ENCODE results near the gene IFT43.

Gene IFT43

DNA sequence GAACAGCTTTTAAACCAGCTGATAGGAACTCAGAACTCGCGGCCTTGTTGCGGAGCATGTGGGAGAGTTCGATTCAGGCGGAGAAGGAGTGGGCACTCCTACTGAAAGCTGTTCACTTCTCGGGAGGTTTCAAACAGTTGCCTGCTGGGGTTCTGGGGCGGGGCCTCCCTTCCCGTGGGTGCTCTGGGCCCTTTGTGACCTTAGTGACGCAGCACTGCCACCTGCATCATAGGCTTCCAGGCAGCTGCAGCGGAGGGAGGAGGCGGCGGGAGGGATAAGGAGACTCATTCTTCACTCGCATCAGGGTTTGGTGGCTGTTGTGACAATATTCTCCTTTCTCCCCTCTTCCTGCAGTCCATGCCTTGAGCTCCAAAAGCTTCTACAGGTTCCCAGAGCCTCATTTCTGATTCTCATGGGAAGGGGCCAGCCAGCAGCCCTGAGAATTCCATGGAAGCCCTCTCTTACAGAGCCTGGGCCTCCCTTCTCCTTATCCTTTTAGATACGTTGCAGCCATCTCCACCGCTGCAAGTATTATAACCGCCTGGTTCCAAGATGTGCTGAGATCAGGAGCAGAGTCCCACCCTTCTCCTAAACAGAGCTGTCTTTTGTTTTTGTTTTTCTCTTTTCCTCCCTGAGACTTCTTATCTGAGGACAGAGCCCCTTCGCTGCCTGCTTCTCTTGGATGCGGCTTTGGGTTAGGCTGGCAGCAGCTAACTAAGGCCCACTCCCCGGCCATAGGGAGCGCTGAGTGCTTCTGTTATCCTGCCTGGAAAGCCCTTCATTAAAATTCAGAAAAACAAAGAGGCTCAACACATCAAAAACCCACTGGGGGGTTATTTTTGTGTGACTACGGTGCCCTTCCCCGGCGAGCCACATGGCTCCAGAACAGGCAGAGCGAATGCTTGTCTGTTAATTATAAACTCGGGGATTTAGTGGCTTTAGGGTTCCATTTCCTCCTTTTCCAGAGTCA, 98.5 kb downstream of the IFT43 start:
- DNase-seq = no peak

DNA sequence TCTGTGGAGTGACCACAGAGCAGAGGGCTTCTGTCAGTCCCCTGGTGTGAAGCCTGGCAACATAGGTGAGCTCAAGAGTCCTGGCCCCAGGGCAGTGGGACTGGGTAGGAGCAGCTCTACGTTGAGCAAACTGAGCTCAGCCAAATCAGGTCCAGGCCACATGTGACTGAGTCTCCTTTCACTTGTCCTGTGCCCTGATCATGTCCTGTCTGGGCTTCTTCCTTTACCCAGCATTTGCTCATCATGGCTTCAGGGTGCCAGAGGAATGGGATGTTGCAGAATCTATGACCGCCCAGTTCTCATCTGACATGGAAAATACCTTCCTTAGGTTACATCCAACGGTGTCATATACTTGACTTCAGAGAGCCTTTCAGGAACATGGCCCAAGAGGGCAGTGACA, 99.8 kb downstream of the IFT43 start:
- no peak for DNase-seq

DNA sequence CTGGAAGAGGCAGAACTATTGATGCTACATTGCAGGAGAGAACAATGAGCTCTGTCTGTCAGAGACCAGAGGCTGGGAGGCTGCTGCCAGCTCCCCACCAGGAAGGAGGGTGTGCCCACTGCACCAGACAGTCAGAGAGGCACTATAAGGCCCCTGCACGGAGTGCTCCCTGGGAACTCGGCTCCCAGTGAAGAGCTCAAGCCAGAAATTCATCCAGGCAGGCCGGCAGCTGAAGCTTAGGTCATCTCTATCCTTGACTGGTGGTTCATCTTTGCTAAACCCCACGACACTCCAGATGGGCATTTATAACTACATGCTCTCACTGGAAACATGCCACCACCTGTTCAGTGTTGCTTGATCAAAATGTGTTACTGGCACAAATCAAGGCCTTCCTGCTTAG, 101.1 kb downstream of the IFT43 start:
- DNase-seq = no peak

DNA sequence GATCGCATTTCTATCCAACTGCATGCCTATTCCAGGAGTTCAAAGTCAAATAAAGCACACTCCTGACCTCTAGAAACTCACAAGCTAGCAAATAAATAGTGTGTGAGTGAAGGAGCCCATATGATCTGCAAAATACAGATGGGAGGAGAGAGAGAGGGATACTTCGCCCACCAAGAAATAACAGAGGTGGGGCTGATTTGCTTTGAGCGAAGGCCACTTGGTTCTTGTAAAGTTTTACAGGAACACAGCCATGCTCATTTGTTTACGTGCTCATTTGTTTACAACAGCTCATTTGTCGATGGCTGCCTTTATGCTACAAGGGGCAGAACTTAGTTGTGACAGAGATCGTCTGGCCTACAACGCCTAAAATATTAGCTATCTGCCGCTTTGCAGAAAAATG, 102.8 kb downstream of the IFT43 start:
- DNase-seq = no peak

DNA sequence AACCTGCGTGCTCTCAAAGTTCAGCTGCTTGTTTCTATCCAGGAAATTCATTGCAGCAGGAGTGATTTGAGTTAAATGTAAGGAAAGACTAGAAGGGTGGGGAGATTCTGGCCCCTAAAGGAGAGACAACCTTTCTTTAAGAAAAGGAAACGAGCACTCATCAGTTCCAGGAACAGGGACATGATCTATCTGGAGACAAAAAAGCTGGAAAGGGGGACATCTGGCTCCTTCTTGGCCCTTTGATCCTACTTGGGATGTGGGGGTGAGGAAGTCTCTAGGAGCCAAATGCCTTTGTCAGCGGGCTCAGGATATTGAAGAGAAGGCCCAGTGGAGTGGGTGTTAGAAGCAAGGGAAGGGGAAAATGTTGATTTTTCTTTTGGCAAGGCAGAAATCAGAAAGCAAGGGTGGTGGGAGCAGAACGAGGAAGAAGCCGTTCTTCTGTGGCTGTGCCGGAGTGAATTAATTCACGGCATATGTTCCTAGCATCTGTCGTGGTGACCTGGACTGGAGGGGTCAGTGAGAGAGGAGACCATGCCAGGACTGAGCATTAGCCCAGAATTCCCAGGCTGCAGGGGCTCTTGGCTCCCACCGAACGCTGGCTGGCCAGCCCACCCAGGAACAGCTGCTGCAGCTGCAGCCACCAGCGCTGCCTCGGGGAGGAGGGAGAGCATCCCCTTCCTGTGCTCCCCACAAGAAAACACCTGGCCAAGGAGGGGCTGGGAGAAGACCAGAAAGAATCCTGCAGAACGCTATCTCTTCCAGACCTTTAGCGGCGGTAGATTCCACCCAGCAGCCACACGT, 103.4 kb downstream of the IFT43 start:
- no peak for DNase-seq

DNA sequence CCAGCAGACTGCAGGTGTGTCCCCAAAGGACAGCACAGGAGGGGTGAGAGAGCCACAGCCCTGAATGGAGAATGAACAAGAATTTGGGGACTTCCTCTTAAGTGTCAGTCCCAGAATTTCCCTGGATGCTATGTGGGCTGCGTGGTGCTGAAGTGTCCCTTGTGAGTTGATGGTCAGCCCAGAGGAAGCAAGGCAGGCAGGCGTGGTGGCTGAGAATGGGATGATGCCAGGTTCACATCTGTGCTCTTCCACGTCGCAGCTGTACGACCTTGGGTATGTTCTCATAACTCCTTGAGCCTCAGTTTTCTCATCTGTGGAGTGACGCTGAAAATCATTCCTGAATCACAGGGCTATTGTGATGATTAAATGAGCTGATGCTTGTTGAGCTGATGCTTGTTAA, 104.0 kb downstream of the IFT43 start:
- no peak for DNase-seq

DNA sequence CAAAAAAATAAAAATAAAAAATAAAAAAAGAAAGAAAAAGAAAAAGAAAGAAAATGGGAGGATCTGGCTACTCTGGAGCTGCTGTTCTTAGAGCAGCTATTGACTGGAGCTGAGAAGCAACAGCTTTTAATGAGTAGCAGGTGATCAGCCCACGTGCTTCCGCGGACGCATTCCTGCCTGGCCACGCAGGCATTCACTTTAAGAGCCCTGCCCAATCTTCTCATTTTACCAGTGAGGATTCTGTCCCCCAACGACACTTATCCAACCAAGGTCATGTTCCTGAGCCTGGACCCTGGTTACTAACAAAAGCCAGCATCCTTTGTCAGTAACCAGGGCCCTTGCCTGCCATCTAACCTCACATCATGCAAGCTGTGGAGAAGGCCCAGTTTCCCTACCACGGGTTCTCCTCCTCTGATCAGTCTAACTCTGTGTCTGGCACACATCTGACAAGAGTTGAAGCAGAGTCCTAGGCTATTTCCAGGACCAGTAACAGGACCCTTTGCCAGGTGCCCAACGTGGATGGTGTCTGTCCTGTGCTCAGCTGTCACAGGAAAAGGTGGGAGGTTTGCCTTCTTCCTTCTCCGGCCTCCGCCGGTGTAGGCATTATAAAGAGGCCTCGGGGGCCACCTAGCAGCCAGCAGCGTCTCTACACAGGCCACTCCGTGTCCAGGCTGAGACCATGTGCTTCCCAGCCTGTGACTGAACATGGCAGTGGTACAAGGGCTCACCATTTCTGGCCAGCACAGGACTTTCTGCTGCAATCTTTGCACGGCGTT, 105.2 kb downstream of the IFT43 start:
- no peak for DNase-seq

DNA sequence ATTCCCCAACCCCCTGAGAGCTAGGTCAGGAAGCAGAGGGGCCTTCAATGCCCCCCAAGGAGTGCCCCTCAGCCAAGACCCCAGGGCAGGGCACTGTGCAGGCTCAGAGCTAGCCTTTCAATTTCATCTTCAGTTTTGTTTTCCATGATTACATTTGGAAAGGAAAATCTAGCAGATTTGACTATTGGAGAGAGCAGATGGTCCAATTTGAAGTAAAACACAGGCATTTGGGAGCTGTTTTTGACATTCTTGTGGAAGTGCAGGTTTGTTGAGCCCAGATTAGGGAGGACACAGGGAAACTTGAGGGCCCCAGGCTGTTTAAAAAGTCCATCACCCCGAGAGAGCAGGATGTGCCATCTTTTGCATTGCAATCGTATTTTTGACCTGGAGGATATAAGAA, 107.5 kb downstream of the IFT43 start:
- DNase-seq = no peak

DNA sequence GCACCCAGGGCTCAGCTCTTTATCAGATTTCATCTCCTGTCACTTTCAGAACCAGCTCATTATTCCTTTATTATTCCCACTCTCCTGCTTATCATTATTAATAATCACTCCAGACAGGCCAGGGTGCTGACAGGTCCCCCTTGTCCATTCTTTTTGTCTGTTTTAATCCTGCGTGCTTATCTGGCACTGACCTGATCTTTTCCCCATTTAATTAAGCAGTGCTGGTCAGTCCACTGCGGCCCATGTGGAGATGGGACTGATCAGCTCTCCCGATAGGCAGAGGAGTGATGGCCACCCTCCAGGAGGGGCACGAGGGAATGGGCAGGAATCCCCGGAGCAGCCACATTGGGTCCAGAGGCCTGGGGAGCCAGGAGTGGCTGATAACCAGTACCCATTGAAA, 110.7 kb downstream of the IFT43 start:
- DNase-seq = no peak

DNA sequence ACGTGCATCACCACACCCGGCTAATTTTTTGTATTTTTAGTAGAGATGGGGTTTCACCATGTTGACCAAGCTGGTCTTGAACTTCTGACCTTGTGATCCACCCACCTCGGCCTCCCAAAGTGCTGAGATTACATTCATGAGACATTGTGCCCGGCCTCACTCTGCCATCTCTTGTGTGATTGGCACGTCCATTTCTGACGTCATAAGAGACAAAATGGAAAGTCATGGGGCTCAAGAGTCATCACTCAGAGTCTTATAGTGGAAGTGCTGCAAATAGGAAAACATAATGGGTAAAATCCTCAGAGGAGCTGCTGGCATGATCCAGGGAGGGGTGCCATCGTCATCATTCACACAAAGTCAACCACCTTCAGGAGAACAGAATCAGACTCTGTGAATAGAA, 112.0 kb downstream of the IFT43 start:
- DNase-seq = no peak

DNA sequence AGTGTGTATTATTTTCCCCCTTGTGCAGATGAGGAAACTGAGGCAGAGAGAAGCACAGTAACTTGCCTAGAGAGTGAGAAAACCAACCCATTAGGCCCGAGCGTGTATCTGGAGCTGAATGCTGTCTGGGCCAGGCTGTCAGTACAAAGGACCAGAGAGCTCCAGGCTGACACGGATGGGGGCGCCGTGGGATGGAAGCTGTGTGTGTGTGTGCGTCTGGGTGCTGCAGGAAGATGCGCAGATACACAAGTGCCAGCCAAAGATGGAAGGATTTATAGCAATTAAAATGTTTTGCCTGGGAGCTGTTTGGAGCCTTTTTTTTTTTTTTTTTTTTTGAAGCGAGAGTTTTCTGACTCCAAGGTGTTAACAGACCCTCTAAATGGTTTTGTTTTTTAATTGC, 112.5 kb downstream of the IFT43 start:
- no peak for DNase-seq

DNA sequence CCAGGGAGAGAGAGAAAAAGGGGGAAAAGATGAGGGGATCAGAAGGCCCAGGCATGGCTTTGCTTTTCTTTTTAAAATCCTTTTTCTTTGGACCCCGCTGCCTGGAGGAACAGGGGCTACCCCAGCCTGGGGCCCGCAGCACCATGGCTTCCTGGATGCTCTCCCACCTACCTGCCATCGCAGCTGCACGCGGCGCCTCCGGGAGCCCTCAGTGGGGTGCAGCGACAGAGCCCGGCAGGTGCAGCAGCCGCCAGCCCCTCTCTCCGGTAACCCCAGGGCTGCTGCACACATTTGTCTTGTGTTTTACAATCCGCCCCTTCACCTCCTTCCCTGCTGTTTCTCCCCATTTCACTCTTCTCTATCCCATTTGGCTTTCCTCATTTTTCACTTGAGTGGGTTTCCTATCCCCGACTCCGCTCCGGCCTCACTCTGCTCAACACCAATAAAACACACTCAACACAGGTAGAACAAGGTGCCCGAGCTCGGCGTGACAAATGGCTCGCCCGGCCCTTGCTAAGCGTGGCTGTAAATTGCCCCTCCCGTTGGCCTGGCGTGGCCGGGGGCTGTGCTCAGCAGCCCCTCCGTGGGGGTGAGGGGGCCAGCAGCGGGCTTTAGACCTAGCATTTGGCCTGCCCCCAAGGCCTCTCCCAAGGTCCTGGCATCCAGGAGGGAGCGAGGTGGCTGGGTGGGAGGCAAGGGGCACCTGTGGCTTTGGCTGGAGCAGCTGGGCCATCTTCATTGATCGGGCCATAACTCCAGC, 113.5 kb downstream of the IFT43 start:
- DNase-seq = no peak

DNA sequence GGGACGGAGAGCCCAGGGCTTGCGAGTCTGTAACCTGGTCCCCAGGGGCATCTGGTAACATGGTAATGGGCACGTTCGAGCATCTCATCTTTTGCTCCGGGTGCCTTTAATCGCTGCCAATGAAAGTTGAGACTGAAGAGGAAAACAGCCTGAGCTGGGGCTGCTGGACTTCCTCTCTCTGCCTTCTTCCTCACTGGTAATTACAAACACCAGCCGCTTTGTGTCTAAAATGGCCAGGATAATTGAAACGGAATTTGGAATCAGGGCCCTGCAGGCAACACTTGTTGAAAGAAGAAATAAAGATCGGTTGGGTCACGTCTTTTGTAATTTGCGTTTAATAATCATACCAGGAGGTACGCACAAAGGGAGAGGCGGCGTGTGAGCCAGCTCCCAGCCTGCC, 114.7 kb downstream of the IFT43 start:
- no peak for DNase-seq

DNA sequence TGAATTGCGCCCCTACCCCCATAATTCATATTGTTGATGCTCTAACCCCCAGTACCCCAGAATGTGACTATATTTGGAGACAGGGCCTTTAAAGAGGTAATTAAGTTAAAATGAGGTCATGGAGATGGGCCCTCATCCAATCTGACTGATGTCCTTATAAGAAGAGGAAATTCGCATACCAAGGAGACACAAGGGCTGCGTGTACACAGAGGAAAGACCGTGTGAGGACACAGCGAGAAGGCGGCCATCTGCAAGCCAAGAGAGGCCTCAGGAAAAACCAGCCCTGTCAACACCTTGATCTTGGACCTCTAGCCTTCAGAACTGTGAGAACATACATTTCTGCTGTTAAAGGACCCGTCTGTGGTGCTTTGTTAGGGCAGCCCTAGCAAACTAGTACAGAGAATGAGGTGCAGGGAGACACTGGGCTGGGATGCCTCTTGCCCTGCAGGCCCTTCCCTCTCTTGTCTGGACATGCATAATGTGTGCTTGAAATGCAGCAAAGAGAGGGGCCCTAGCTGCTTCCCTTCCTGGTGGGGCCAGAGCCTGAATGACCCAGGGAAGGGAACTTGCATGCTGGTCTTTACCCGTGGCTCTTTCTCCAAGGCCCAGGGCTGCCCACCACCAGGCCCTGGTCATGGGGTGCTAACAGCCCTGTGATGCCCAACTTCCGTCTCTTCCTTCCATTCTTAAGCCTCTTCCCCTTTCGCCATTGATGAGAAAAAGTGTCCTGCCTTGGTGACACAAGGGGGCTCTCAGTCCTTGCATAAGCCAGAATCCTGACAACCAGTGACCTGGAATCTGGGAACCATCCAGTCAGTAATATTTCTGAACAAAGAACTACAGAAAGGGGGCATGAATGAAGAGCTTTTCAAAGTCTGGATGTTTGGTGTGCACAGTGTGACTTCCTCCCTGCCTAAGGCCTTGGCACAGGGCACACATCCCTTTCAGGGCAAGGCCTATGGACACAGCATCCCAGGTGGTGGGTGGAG, 116.1 kb downstream of the IFT43 start:
- no peak for DNase-seq

DNA sequence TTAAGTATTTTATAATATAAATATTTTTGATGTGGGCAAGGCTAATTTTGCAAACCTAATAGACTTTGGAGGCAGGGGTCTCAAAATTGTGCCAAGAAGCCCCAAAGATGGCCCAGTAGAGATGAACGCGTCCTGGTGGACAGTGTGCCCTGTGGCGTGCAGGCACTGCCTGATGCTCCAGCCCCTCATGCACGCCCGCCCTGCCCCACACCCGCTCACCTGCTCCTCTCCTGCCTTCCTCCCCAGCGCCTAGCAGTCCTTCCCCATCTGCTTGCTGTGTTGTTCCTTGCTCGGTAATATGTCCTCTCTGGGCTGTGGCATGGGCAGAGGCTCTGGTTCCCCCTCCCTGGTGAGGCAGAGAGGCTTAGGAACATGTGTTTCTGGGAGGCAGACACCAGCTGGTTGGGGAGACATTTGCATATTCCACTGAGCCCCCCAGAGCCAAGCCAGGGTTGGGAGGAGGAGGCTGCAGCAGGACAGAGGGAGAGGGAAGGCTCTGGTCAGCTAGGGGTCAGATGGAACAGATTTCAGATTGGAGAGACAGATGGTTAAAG, 119.3 kb downstream of the IFT43 start:
- no peak for DNase-seq

DNA sequence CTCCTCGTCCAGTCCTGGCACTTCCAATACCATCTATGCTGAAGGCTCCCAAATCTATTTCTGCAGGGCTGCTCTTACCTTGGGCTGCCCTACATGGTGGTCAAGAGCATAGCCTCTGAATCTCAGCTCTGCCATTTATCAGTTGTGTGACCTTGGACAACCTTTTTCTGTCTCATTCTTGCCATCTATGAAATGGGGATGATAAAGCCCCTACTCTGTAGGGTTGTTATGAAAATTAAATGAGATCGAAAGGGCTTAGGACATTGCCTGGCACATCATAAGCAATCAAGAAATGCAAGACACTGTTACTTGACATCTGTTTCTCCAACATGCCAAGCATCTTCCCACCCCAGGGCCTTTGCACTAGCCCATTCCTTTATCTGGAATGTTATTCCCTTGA, 120.6 kb downstream of the IFT43 start:
- DNase-seq = no peak

DNA sequence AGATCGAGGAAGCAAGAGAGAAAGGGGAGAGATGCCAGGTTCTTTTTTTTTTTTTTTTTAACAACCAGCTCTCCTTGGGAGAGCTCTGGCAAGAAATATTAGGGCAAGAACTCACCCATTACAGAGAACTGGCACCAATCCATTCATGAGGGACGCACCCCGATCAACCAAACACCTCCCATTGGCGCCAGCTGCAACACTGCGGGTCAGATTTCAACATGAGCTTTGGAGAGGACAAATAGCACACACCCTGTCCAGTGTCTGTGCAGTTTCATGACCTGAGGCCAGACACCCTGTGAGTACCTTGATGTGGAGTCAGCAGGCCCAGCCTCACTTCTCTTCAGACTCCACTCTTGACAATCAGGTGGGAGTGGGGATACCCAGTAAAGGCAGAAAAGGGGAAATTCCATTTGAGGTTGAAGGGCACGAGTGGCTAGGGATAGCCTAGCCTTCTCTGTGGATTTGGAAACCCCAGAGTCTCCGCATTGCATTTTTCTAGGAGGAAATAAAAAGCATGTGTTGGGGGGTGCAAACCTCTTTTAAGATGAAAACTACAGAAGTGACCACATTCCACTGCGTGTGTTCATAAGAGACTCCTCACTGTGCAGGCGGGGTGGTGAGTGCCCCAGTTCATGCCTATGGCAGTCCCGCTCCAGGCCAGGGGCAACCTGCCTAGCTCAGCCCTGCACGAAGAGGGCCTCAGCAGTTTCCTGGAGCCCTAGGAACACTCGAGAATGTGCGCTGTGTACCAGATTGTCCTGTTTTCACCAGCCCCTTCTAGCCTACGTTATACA, 123.7 kb downstream of the IFT43 start:
- no peak for DNase-seq

DNA sequence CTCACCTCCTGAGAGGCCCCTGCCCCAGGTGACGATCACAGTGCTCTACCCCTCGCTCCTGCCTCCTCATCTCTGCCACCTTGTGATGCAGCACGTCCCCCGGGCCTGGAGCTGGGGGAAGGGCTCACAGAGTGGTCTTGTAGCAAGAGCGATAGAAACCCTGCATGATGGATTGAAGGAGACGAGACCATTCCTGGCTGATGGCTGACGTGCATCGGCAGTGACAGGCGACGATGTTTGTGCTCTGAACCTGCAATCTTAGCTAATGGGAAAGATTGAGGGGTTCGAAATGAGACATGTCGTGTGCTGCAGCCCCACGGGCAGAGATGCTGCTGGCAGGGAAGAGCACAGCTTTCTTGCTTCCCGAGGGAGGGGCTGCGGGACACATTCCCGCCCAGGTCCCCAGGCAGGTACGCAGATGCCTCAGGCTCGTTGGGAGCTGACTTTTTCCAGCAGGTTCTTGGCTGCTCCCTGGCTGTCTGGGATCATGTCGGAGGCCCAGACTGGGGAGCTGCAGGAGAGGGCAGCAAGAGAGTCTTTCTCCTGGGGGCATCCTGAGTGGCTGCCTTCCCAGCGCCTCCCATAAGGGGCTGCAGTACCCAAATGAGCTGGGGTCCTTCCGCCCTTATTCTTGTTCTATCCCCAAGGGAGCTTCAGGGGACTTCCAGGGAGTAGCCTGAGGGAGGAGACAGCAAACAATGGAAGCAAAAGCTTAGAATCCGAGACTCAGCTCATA, 127.5 kb downstream of the IFT43 start:
- DNase-seq = no peak

DNA sequence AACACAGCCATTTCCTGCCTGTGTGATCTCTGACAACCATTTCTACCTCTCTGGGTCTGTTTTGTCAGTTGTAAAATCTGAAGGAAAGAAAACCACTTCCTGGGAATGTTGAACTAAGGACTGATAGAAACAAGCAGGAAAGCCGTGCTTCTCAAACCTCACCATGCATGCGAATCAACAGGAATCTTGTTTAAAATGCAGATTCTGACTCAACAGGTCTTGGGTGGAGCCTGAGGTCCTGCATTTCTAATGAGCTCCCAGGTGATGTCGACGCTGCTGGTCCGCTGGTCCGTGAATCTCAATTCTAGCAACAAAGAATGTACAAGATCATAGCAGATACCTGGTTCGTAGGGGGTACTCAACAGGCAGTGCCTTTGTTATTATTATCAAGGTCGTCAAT, 128.1 kb downstream of the IFT43 start:
- no peak for DNase-seq
